H1 (cell line): Measurements from ENCODE around the gene GFI1B.

ENCODE experiments used
- CHD2 ChIP-seq: IDR thresholded peaks from 2 replicates; pipeline ENCODE4 v1.6.1; 2012; ENCODE audit warnings: low read length, improper control_type of control experiment
- POLR2A ChIP-seq, 2 experiments: IDR thresholded peaks; 1 replicate in 1 of 2; 2 replicates in 1 of 2; pipeline ENCODE4 v1.6.1; 2011; ENCODE audit warnings: low read depth in 2 of 2, low read length in 2 of 2, mild to moderate bottlenecking in 2 of 2; ENCODE audit errors: control extremely low read depth in 1 of 2
- SIX5 ChIP-seq: IDR thresholded peaks from 2 replicates; pipeline ENCODE4 v1.6.1; 2011; ENCODE audit warnings: mild to moderate bottlenecking, low read depth, low read length
- SP2 ChIP-seq: IDR thresholded peaks from 2 replicates; pipeline ENCODE4 v1.6.1; 2012; ENCODE audit warnings: mild to moderate bottlenecking, low read length, inconsistent platforms
- ZNF274 ChIP-seq: IDR thresholded peaks from 2 replicates; pipeline ENCODE4 v1.7.0; 2012; ENCODE audit warnings: low read length, borderline replicate concordance; ENCODE audit errors: extremely low read depth
- TF ChIP-seq, protein P1 (sequence below): fragments of 300-600 bp; sonication (generic); IDR thresholded peaks from 2 replicates; pipeline ENCODE4 v1.7.1; 2012; ENCODE audit warnings: low read length, moderate library complexity, mild to moderate bottlenecking, inconsistent platforms; ENCODE audit not compliant: insufficient replicate concordance
- TF ChIP-seq, protein P2 (sequence below), 3 experiments: IDR thresholded peaks; 1 replicate in 2 of 3; 2 replicates in 1 of 3; pipeline versions ENCODE4 v1.5.1 to v1.6.1; 2011; ENCODE audit warnings: low read length in 3 of 3, mild to moderate bottlenecking in 3 of 3, inconsistent platforms in 2 of 3, low read depth in 1 of 3, moderate library complexity in 1 of 3; ENCODE audit not compliant: insufficient read depth in 1 of 3; ENCODE audit errors: control extremely low read depth in 1 of 3
- TF ChIP-seq, protein P3 (sequence below): IDR thresholded peaks from 2 replicates; pipeline ENCODE4 v1.6.1; 2012; ENCODE audit warnings: inconsistent platforms

DNA sequence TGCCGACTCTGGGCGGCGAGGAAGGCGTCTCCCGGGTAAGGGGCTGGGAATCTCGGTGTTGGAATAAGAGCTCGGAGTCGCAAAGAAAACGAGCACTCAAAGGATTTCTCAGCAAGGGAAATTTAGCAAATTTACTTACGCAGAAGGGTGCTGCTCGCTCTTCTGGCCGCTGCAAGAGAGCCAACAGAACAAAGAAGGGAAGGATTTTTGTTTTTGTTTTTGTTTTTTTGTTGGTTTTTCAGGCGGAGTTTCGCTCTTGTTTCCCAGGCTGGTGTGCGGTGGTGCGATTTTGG is 52.6 kb downstream of the GFI1B start:
- no peak for TF ChIP-seq ZNF274
- no peak for TF ChIP-seq POLR2A (IDR thresholded peaks at IDR 0.05; ENCODE audit: control extremely low read depth in 1 of 2, low read depth in 2 of 2, low read length in 2 of 2)
- no peak for TF ChIP-seq SIX5
- TF ChIP-seq, protein P1, sequence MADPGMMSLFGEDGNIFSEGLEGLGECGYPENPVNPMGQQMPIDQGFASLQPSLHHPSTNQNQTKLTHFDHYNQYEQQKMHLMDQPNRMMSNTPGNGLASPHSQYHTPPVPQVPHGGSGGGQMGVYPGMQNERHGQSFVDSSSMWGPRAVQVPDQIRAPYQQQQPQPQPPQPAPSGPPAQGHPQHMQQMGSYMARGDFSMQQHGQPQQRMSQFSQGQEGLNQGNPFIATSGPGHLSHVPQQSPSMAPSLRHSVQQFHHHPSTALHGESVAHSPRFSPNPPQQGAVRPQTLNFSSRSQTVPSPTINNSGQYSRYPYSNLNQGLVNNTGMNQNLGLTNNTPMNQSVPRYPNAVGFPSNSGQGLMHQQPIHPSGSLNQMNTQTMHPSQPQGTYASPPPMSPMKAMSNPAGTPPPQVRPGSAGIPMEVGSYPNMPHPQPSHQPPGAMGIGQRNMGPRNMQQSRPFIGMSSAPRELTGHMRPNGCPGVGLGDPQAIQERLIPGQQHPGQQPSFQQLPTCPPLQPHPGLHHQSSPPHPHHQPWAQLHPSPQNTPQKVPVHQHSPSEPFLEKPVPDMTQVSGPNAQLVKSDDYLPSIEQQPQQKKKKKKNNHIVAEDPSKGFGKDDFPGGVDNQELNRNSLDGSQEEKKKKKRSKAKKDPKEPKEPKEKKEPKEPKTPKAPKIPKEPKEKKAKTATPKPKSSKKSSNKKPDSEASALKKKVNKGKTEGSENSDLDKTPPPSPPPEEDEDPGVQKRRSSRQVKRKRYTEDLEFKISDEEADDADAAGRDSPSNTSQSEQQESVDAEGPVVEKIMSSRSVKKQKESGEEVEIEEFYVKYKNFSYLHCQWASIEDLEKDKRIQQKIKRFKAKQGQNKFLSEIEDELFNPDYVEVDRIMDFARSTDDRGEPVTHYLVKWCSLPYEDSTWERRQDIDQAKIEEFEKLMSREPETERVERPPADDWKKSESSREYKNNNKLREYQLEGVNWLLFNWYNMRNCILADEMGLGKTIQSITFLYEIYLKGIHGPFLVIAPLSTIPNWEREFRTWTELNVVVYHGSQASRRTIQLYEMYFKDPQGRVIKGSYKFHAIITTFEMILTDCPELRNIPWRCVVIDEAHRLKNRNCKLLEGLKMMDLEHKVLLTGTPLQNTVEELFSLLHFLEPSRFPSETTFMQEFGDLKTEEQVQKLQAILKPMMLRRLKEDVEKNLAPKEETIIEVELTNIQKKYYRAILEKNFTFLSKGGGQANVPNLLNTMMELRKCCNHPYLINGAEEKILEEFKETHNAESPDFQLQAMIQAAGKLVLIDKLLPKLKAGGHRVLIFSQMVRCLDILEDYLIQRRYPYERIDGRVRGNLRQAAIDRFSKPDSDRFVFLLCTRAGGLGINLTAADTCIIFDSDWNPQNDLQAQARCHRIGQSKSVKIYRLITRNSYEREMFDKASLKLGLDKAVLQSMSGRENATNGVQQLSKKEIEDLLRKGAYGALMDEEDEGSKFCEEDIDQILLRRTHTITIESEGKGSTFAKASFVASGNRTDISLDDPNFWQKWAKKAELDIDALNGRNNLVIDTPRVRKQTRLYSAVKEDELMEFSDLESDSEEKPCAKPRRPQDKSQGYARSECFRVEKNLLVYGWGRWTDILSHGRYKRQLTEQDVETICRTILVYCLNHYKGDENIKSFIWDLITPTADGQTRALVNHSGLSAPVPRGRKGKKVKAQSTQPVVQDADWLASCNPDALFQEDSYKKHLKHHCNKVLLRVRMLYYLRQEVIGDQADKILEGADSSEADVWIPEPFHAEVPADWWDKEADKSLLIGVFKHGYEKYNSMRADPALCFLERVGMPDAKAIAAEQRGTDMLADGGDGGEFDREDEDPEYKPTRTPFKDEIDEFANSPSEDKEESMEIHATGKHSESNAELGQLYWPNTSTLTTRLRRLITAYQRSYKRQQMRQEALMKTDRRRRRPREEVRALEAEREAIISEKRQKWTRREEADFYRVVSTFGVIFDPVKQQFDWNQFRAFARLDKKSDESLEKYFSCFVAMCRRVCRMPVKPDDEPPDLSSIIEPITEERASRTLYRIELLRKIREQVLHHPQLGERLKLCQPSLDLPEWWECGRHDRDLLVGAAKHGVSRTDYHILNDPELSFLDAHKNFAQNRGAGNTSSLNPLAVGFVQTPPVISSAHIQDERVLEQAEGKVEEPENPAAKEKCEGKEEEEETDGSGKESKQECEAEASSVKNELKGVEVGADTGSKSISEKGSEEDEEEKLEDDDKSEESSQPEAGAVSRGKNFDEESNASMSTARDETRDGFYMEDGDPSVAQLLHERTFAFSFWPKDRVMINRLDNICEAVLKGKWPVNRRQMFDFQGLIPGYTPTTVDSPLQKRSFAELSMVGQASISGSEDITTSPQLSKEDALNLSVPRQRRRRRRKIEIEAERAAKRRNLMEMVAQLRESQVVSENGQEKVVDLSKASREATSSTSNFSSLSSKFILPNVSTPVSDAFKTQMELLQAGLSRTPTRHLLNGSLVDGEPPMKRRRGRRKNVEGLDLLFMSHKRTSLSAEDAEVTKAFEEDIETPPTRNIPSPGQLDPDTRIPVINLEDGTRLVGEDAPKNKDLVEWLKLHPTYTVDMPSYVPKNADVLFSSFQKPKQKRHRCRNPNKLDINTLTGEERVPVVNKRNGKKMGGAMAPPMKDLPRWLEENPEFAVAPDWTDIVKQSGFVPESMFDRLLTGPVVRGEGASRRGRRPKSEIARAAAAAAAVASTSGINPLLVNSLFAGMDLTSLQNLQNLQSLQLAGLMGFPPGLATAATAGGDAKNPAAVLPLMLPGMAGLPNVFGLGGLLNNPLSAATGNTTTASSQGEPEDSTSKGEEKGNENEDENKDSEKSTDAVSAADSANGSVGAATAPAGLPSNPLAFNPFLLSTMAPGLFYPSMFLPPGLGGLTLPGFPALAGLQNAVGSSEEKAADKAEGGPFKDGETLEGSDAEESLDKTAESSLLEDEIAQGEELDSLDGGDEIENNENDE, result no peak
- TF ChIP-seq CHD2, result no peak
- TF ChIP-seq, protein P2, sequence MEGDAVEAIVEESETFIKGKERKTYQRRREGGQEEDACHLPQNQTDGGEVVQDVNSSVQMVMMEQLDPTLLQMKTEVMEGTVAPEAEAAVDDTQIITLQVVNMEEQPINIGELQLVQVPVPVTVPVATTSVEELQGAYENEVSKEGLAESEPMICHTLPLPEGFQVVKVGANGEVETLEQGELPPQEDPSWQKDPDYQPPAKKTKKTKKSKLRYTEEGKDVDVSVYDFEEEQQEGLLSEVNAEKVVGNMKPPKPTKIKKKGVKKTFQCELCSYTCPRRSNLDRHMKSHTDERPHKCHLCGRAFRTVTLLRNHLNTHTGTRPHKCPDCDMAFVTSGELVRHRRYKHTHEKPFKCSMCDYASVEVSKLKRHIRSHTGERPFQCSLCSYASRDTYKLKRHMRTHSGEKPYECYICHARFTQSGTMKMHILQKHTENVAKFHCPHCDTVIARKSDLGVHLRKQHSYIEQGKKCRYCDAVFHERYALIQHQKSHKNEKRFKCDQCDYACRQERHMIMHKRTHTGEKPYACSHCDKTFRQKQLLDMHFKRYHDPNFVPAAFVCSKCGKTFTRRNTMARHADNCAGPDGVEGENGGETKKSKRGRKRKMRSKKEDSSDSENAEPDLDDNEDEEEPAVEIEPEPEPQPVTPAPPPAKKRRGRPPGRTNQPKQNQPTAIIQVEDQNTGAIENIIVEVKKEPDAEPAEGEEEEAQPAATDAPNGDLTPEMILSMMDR (IDR thresholded peaks at IDR 0.05; ENCODE audit: control extremely low read depth in 1 of 3, insufficient read depth in 1 of 3, low read depth in 1 of 3, low read length in 3 of 3), result no peak
- TF ChIP-seq, protein P3, sequence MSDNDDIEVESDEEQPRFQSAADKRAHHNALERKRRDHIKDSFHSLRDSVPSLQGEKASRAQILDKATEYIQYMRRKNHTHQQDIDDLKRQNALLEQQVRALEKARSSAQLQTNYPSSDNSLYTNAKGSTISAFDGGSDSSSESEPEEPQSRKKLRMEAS, result no peak
- no peak for TF ChIP-seq SP2
